HG02943 (cell line): ENCODE data around the gene CTBS.
"Not testable (repeated sequence)": the region's sequence is repeated elsewhere in the genome, so short reads cannot be mapped to it uniquely, and the experiment has no call there.

Experiments used
- ATAC-seq: cut with Tn5 transposase; IDR thresholded peaks from one replicate; pipeline ENCODE4 v1.9.1; 2021; ENCODE audit warnings: mild to moderate bottlenecking, low read depth, moderate library complexity; ENCODE audit not compliant: unreplicated experiment

Gene CTBS

DNA sequence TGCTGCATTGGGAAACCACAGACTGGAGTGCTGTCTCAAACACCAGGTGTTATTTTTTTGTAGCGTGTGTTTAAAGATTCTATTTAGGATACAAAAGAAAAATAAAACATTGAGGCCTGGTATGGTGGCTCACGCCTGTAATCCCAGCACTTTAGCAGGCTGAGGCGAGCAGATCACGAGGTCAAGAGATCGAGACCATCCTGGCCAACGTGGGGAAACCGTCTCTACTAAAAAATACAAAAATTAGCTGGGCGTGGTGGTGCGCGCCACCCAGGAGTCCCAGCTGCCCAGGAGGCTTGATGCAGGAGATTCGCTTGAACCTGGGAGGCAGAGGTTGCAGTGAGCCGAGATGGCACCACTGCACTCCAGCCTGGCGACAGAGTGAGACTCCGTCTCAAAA lies 66.4 kb downstream of the CTBS start:
- ATAC-seq = not testable (repeated sequence)

DNA sequence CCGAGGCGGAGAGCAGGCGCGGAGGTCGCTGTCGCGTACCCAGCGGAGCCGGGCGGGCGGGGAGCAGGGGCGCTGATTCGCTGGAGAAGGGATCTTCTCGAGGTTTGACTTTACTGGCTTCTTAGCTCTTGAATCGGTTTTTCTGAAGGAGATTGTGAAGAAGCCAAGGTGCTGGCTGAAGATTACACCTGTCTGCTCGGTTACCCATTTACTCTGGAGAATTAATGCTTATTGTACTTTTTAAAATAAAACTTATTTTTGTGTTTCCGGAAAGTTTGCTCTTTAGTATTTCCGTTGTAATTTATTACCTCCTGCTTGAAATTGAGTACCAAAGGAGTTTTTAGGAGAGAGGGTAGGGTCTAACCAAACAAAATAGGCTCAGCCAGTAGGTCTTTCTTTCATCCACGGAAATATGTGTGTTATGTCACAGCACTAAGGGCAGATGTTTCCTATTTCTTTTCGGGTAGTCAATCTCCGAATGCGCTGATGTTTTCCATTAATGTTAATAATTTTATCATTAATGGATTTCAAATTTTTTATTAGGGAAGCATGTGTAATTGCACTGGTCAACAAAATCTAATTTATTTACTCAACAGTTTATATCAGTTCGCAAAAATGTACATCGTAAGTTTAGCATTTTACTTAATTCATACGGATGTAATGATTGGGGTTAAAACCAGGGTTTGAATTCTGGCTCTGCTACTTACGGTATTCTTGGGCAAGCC lies 67.3 kb downstream of the CTBS start:
- ATAC-seq = no peak

DNA sequence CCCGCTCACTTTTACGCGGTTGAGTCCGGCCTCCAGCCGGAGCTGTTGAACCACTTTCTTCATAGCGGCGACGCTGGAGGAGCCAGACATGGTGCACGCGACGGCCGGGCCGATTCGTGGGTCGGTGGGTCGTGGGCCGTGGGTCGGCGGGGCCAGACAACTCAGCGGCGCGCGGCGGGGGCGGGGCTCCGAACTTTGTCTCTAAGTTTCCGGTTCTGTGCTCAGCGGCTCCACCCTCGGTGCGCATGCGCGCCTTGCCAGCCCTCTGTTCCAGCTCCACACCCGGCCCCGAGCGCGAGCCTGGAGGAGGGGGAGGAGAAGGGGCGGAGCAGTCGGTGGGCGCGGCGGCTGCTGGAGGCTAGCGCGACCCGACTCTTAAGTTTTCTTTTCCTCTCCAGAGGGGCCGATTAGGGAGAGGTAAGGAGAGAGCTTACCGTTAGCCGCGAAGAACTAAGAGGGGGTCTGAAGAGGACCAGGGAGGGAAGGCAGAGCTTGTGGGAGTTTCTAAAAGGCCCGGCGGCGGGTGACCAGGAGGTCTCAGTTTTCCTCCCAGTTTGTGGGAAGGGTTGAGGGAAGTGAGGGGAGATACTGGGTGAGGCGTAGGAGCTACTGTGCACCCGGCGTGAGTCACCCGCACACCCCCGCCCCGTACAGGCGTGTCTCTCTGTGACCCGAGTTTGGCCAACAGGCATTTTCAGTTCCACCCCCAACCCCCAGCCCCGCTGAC lies 68.1 kb downstream of the CTBS start, which contains the start of the genes GNG5 and SPATA1:
TSS of gene GNG5 (minus strand) at position 580 of the 727 bp plus-strand sequence. CDS start at position 90, 490 bp downstream.
TSS of gene SPATA1 (plus strand) at position 385 of the 727 bp plus-strand sequence. CDS start 9,974 bp downstream, outside the sequence.
- ATAC-seq = peak; percentile 83

- peak; percentile 33 for ATAC-seq
Observed at GRCh38 chr1:84505493-84506001, 68.7 kb downstream of the CTBS start.

- no peak for ATAC-seq
Observed at GRCh38 chr1:84504580-84505492, 69.4 kb downstream of the CTBS start.

DNA sequence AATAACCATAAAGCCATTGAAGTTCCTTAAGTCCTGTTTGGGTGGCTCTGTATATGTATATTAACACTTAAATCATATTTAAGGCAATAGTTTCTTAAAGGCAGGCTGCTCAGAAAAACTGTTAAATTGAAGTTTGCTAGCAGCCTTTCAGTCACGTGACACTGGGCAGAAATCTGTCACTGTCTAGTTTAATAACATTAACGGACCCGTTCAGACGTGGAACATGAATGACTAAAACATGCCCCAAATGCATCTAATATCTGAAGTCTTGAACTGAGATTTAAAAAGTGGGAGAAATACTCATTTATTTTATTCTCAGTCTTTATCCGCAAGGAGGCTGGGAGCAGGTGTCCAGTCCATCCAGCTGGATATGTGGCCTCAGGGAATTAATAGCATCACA lies 71.3 kb downstream of the CTBS start:
- no peak for ATAC-seq
